GM12872 (cell line): ENCODE results near the gene AFG3L2.

Source experiments
- TF ChIP-seq, protein P1 (sequence below): IDR thresholded peaks from 3 replicates; pipeline ENCODE4 v1.5.1; 2011; ENCODE audit warnings: low read depth, mild to moderate bottlenecking, low read length, moderate library complexity; ENCODE audit not compliant: insufficient read depth

The AFG3L2 gene

GRCh38 chr18:12405066-12405465, 28.0 kb upstream of the AFG3L2 start:
- TF ChIP-seq, protein P1, sequence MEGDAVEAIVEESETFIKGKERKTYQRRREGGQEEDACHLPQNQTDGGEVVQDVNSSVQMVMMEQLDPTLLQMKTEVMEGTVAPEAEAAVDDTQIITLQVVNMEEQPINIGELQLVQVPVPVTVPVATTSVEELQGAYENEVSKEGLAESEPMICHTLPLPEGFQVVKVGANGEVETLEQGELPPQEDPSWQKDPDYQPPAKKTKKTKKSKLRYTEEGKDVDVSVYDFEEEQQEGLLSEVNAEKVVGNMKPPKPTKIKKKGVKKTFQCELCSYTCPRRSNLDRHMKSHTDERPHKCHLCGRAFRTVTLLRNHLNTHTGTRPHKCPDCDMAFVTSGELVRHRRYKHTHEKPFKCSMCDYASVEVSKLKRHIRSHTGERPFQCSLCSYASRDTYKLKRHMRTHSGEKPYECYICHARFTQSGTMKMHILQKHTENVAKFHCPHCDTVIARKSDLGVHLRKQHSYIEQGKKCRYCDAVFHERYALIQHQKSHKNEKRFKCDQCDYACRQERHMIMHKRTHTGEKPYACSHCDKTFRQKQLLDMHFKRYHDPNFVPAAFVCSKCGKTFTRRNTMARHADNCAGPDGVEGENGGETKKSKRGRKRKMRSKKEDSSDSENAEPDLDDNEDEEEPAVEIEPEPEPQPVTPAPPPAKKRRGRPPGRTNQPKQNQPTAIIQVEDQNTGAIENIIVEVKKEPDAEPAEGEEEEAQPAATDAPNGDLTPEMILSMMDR = no peak

GRCh38 chr18:12403601-12404506, 26.8 kb upstream of the AFG3L2 start:
- TF ChIP-seq, protein P1 = no peak

DNA sequence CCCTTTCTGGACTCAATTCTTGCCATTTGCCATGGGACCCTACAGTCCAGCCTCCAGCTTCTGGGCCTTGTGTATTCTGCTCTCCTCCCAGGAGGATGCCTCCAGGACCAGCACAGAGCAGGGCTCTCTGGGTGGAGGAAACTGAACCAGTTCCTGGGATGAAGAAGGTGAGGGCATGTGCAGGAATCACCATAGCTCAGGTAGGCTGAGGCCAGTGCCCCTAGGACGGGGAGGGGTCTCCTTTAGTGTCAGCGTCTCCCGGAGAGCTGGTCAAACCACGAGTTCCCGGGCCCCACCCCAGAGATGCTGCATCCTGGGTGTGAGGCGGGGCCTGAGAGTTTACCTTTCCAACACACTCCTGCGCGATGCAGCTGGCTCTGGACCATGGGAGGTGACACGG, 24.9 kb upstream of the AFG3L2 start:
- TF ChIP-seq, protein P1 = no peak

DNA sequence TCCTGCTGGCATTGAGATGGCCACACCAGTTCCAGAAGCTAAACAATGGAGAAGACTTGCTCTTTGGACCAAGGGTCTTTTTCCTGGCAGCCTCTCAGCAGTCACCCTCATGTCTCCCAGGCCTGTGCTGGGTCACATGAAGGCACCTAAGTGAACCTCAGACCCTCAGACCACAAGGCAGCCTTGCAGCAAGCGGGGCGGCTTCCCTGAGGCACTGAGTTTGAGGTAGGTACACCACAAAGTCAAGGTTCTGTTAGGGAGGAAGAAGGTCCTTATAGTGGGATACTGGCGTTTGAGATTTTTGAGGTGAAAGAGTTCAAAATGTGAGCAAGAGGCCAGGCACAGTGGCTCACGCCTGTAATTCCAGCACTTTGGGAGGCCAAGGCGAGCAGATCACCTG, 22.2 kb upstream of the AFG3L2 start:
- TF ChIP-seq, protein P1 = no peak

DNA sequence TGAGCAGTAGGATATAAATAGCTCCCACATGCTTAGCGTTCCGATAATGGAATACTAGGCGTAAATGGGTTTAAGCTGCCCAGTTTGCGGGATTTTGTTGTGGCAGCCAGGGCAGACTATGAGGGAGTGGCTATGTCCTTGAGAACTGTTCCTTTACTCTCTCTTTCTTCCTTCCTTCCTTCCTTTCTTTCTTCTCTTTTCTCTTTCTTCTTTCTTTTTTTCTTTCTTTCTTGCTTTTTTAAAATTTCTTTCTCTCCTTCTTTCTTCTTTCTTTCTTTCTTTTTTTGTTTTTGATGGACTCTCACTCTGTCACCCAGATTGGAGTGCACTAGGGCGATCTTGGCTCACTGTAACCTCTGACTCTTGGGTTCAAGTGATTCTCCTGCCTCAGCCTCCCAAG, 21.6 kb upstream of the AFG3L2 start:
- TF ChIP-seq, protein P1 = no peak

DNA sequence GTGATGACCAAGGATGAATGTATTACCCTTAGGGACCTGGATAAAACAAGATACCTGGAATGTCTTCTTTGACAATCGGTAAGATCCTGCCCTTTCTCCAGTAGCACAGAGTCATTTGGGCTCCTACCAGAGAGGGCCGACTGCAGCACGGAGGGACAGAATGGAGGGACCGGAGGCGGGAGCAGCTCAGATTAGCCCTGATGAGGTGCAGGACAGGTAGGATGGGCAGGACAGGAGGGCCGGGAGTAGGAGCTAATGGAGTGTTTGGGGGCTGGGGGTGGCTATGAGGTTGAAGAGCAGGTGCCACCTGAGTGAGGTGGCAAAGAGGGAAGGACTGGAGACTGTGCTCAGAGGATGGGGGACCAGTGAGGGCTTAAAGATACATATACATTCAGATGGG, 20.8 kb upstream of the AFG3L2 start:
- TF ChIP-seq, protein P1 = no peak

DNA sequence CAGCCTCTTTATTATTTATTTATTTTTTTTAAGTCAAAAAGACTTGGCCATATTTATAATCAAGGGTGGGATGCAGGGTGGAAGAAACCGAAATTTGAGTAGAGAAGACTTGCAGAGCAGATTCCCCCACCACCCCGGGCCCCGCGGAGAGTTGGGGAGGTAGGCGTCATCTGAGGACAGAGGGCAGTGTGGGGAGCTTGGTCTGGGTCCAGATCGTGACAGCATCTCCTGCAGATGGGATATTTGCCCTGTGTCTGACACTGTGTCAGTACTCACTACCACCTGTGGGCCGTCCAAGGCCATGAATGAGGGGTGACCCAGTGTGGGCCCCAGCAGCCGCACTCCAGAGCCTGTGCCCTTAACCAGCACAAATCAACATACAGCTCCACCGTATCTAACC, 20.2 kb upstream of the AFG3L2 start:
- TF ChIP-seq, protein P1 = no peak
